Myocyte (in vitro differentiated cells): ENCODE measurements around the gene GATA3. TPM values are rescaled to one million over a fixed set of nuclear protein-coding genes. Genes with fewer than 3 reads are reported as not detected.

ENCODE experiments used
- total RNA-seq: library from RNA; depleted of rRNA; stranded (reverse); fragments of >200 nt; gene quantifications from 2 replicates; pipeline ENCODE4 v1.2.3, GENCODE V29; 2014

Gene GATA3
- total RNA-seq, 1 donor from 2014 or later: 0.11 TPM

Other genes starting within 250 kb of the GATA3 start
- 3.1 and 3.4 TPM in 2 replicates for gene TAF3, start 236.2 kb upstream of the GATA3 start, total RNA-seq